ENCODE measurements around the gene LDLRAD3.

Gene LDLRAD3

GRCh38 chr11:36037031-36037430 is 93.2 kb downstream of the LDLRAD3 start:
- ATAC-seq (ENCODE audit: insufficient read depth, low read depth) (no peak), DNase-seq (no peak)
- H3K79me2 ChIP-seq (ENCODE audit: insufficient read depth, low read length), result no peaks in the 10 kb centered on the region
- no peak overlapping the region for H2AFZ ChIP-seq (ENCODE audit: low read depth, low read length)
- H4K20me1 ChIP-seq (ENCODE audit: insufficient read depth, low read length), result no peaks in the 10 kb centered on the region
- H3K27ac ChIP-seq (ENCODE audit: low read length), result no peak overlapping the region
- no peaks in the 10 kb centered on the region for H3K27me3 ChIP-seq (ENCODE audit: insufficient read depth, low read length, poor library complexity)
- no peak for TF ChIP-seq EZH2 (IDR thresholded peaks at IDR 0.05; ENCODE audit: borderline replicate concordance, low read depth, low read length, severe bottlenecking)
- no peak for TF ChIP-seq CTCF (IDR thresholded peaks at IDR 0.05; ENCODE audit: borderline replicate concordance, extremely low read depth, low read length, poor library complexity, severe bottlenecking)
- no peaks in the 10 kb centered on the region for H3K9me3 ChIP-seq (ENCODE audit: insufficient read depth, low read length, severe bottlenecking)
- no peak overlapping the region for H3K4me3 ChIP-seq (ENCODE audit: low read depth in 1 of 2, low read length in 2 of 2)
- no peaks in the 10 kb centered on the region for H3K36me3 ChIP-seq (ENCODE audit: insufficient read depth, low read length)
- no peaks in the 10 kb centered on the region for H3K4me1 ChIP-seq (ENCODE audit: insufficient read depth, low read length)
- H3K9ac ChIP-seq (ENCODE audit: low read depth, low read length), result no peak overlapping the region
- no peak overlapping the region for H3K4me2 ChIP-seq (ENCODE audit: insufficient read depth, low read length)

GRCh38 chr11:36038541-36038940 is 94.7 kb downstream of the LDLRAD3 start:
- Histone ChIP-seq H3K36me3 (ENCODE audit: insufficient read depth, low read length) (no peaks in the 10 kb centered on the region), H3K79me2 (ENCODE audit: insufficient read depth, low read length) (no peaks in the 10 kb centered on the region), H3K27me3 (ENCODE audit: insufficient read depth, low read length, poor library complexity) (peaks cover 4% of the 10 kb centered on the region), H3K9me3 (ENCODE audit: insufficient read depth, low read length, severe bottlenecking) (no peaks in the 10 kb centered on the region), H2AFZ (ENCODE audit: low read depth, low read length) (no peak overlapping the region), H4K20me1 (ENCODE audit: insufficient read depth, low read length) (no peaks in the 10 kb centered on the region), H3K9ac (ENCODE audit: low read depth, low read length) (no peak overlapping the region), H3K4me2 (ENCODE audit: insufficient read depth, low read length) (no peak overlapping the region), H3K4me3 (ENCODE audit: low read depth in 1 of 2, low read length in 2 of 2) (no peak overlapping the region), H3K27ac (ENCODE audit: low read length) (no peak overlapping the region), H3K4me1 (ENCODE audit: insufficient read depth, low read length) (no peaks in the 10 kb centered on the region)
- DNase-seq, result no peak
- TF ChIP-seq CTCF (IDR thresholded peaks at IDR 0.05; ENCODE audit: borderline replicate concordance, extremely low read depth, low read length, poor library complexity, severe bottlenecking) (no peak), EZH2 (IDR thresholded peaks at IDR 0.05; ENCODE audit: borderline replicate concordance, low read depth, low read length, severe bottlenecking) (no peak)
- no peak for ATAC-seq (ENCODE audit: insufficient read depth, low read depth)

GRCh38 chr11:36039471-36039870 is 95.6 kb downstream of the LDLRAD3 start:
- Histone ChIP-seq H3K79me2 (ENCODE audit: insufficient read depth, low read length) (no peaks in the 10 kb centered on the region), H3K36me3 (ENCODE audit: insufficient read depth, low read length) (no peaks in the 10 kb centered on the region), H3K9ac (ENCODE audit: low read depth, low read length) (no peak overlapping the region), H3K27me3 (ENCODE audit: insufficient read depth, low read length, poor library complexity) (peaks cover 6% of the 10 kb centered on the region), H3K9me3 (ENCODE audit: insufficient read depth, low read length, severe bottlenecking) (no peaks in the 10 kb centered on the region), H3K27ac (ENCODE audit: low read length) (no peak overlapping the region), H3K4me3 (ENCODE audit: low read depth in 1 of 2, low read length in 2 of 2) (no peak overlapping the region), H2AFZ (ENCODE audit: low read depth, low read length) (no peak overlapping the region), H3K4me2 (ENCODE audit: insufficient read depth, low read length) (no peak overlapping the region), H4K20me1 (ENCODE audit: insufficient read depth, low read length) (no peaks in the 10 kb centered on the region), H3K4me1 (ENCODE audit: insufficient read depth, low read length) (no peaks in the 10 kb centered on the region)
- no peak for TF ChIP-seq CTCF (IDR thresholded peaks at IDR 0.05; ENCODE audit: borderline replicate concordance, extremely low read depth, low read length, poor library complexity, severe bottlenecking)
- ATAC-seq (ENCODE audit: insufficient read depth, low read depth) (no peak), DNase-seq (no peak)

GRCh38 chr11:36041988-36042611 is 98.2 kb downstream of the LDLRAD3 start:
- Histone ChIP-seq H4K20me1 (ENCODE audit: insufficient read depth, low read length) (no peaks in the 10 kb centered on the region), H3K4me1 (ENCODE audit: insufficient read depth, low read length) (no peaks in the 10 kb centered on the region), H3K9me3 (ENCODE audit: insufficient read depth, low read length, severe bottlenecking) (no peaks in the 10 kb centered on the region), H3K27ac (ENCODE audit: low read length) (no peak overlapping the region), H3K79me2 (ENCODE audit: insufficient read depth, low read length) (no peaks in the 10 kb centered on the region), H2AFZ (ENCODE audit: low read depth, low read length) (no peak overlapping the region), H3K4me2 (ENCODE audit: insufficient read depth, low read length) (no peak overlapping the region), H3K4me3 (ENCODE audit: low read depth in 1 of 2, low read length in 2 of 2) (no peak overlapping the region), H3K9ac (ENCODE audit: low read depth, low read length) (no peak overlapping the region), H3K27me3 (ENCODE audit: insufficient read depth, low read length, poor library complexity) (peaks cover 6% of the 10 kb centered on the region), H3K36me3 (ENCODE audit: insufficient read depth, low read length) (no peaks in the 10 kb centered on the region)
- ATAC-seq (ENCODE audit: insufficient read depth, low read depth) (no peak), DNase-seq (no peak)
- TF ChIP-seq EZH2 (IDR thresholded peaks at IDR 0.05; ENCODE audit: borderline replicate concordance, low read depth, low read length, severe bottlenecking) (no peak), CTCF (IDR thresholded peaks at IDR 0.05; ENCODE audit: borderline replicate concordance, extremely low read depth, low read length, poor library complexity, severe bottlenecking) (peak; percentile 58)

All from DND-41 (cell line).